ENCODE data around the gene CDH6. TPM values are rescaled to one million over a fixed set of nuclear protein-coding genes. Genes with fewer than 3 reads are reported as not detected.

The CDH6 gene
- total and polyA plus RNA-seq, 2 of the 4 experiments (the other 2 are of a cell fraction) = 72.2 to 232 TPM

- WGBS, 2 experiments (ENCODE audit: extremely low coverage in 2 of 2, insufficient read length in 1 of 2) = no CpG with 5 or more reads among the region's 6 CpGs
- no TSS peak for BruUV-seq (replicated peaks)
- in situ Hi-C loops (cut with MboI; ENCODE audit: low sequenced_read_pairs) = no loop called here
Observed at GRCh38 chr5:31208043-31208442, 14.6 kb downstream of the CDH6 start.

More at GRCh38 chr5:31208043-31208442, 14.6 kb downstream of the CDH6 start:
- Histone ChIP-seq H3K36me3 (ENCODE audit: control insufficient read depth, insufficient read depth, low read length) (no peaks in the 10 kb centered on the region), H3K79me1 (ENCODE audit: low read depth in 1 of 2, low read length in 2 of 2) (peaks cover 9 to 61% of the 10 kb centered on the region in 2 experiments; a peak in 3 of 4 replicates), H4K20me1 (ENCODE audit: insufficient read depth, low read length) (no peaks in the 10 kb centered on the region), H3K56ac (ENCODE audit: extremely low read depth, insufficient read depth, low read length) (no peak overlapping the region), H3K9ac (ENCODE audit: low read depth, low read length) (no peak overlapping the region), H3K9me1 (ENCODE audit: insufficient read depth, low read length) (peaks cover under 1% of the 10 kb centered on the region; the same call in 1 of the 2 replicates), H4K8ac (ENCODE audit: low read depth in 2 of 2, low read length in 2 of 2) (no peak overlapping the region), H3K18ac (ENCODE audit: low read depth, low read length) (no peak overlapping the region), H2BK20ac (ENCODE audit: low read depth, low read length) (no peak overlapping the region), H2AFZ (replicated peaks; ENCODE audit: low read length, poor library complexity) (no peak overlapping the region), H2AK5ac (ENCODE audit: low read depth, low read length) (no peak overlapping the region), H3K4me1 (ENCODE audit: control insufficient read depth, insufficient read depth, low read length) (no peaks in the 10 kb centered on the region), H2BK120ac (ENCODE audit: low read depth, low read length) (no peak overlapping the region), H3K4ac (ENCODE audit: low read depth, low read length) (no peak overlapping the region), H2BK5ac (ENCODE audit: low read depth, low read length, poor library complexity, severe bottlenecking) (no peak overlapping the region), H3K4me3 (ENCODE audit: insufficient read depth, low read depth, low read length) (no peak overlapping the region), H3K23ac (ENCODE audit: low read depth, low read length) (no peak overlapping the region), H3K4me2 (ENCODE audit: low read depth, low read length) (no peak overlapping the region), H4K5ac (ENCODE audit: low read depth, low read length) (no peak overlapping the region), H2BK15ac (ENCODE audit: low read depth, low read length) (no peak overlapping the region), H2AK9ac (replicated peaks; ENCODE audit: low read depth, low read length, poor library complexity) (no peak overlapping the region), H3K9me3 (ENCODE audit: control insufficient read depth, insufficient read depth, low read length) (no peaks in the 10 kb centered on the region), H3K27me3 (ENCODE audit: control insufficient read depth, insufficient read depth, low read length) (no peaks in the 10 kb centered on the region), H3K27ac (ENCODE audit: insufficient read depth, low read length) (no peak overlapping the region), H4K91ac (ENCODE audit: insufficient read depth, low read depth, low read length) (no peak overlapping the region), H3K14ac (replicated peaks; ENCODE audit: low read depth, low read length) (no peak overlapping the region)
- intact Hi-C loops (cut with micrococcal nuclease) (no loop called here), dilution Hi-C loops (cut with HindIII; ENCODE audit: low sequenced_read_pairs, unreplicated experiment) (no loop called here)
- TF ChIP-seq RCOR1 (IDR thresholded peaks at IDR 0.05; ENCODE audit: insufficient replicate concordance, low read length) (no peak), MAZ (IDR thresholded peaks at IDR 0.05; ENCODE audit: borderline replicate concordance, low read depth, low read length) (no peak), RAD21 (IDR thresholded peaks at IDR 0.05; ENCODE audit: low read length) (no peak), RFX5 (IDR thresholded peaks at IDR 0.05; ENCODE audit: low read depth, low read length) (no peak), MXI1 (IDR thresholded peaks at IDR 0.05; ENCODE audit: borderline replicate concordance, low read depth, low read length) (no peak), SMC3 (IDR thresholded peaks at IDR 0.05; ENCODE audit: low read depth, low read length) (no peak), BHLHE40 (IDR thresholded peaks at IDR 0.05; ENCODE audit: low read depth, low read length) (no peak), MAFK (IDR thresholded peaks at IDR 0.05; ENCODE audit: low read depth, low read length) (no peak), NFE2L2 (IDR thresholded peaks at IDR 0.05; ENCODE audit: low read depth, low read length) (no peak), ELK1 (IDR thresholded peaks at IDR 0.05; ENCODE audit: borderline replicate concordance, low read depth, low read length) (no peak), FOS (IDR thresholded peaks at IDR 0.05; ENCODE audit: low read depth, low read length) (no peak), POLR2A (IDR thresholded peaks at IDR 0.05; ENCODE audit: low read depth, low read length) (no peak), CHD1 (IDR thresholded peaks at IDR 0.05; ENCODE audit: low read depth, low read length) (no peak), CEBPB (IDR thresholded peaks at IDR 0.05; ENCODE audit: low read depth, low read length) (no peak)
- TF ChIP-seq, protein P1, sequence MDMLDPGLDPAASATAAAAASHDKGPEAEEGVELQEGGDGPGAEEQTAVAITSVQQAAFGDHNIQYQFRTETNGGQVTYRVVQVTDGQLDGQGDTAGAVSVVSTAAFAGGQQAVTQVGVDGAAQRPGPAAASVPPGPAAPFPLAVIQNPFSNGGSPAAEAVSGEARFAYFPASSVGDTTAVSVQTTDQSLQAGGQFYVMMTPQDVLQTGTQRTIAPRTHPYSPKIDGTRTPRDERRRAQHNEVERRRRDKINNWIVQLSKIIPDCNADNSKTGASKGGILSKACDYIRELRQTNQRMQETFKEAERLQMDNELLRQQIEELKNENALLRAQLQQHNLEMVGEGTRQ (IDR thresholded peaks at IDR 0.05; ENCODE audit: low read depth, low read length) = no peak
- TF ChIP-seq, protein P2, sequence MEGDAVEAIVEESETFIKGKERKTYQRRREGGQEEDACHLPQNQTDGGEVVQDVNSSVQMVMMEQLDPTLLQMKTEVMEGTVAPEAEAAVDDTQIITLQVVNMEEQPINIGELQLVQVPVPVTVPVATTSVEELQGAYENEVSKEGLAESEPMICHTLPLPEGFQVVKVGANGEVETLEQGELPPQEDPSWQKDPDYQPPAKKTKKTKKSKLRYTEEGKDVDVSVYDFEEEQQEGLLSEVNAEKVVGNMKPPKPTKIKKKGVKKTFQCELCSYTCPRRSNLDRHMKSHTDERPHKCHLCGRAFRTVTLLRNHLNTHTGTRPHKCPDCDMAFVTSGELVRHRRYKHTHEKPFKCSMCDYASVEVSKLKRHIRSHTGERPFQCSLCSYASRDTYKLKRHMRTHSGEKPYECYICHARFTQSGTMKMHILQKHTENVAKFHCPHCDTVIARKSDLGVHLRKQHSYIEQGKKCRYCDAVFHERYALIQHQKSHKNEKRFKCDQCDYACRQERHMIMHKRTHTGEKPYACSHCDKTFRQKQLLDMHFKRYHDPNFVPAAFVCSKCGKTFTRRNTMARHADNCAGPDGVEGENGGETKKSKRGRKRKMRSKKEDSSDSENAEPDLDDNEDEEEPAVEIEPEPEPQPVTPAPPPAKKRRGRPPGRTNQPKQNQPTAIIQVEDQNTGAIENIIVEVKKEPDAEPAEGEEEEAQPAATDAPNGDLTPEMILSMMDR (conservative IDR thresholded peaks at IDR 0.05; ENCODE audit: low read depth, low read length) = no peak
- ChIA-PET POLR2A (ENCODE audit: unreplicated experiment) (no interaction called here), CTCF (no interaction called here)
- DNase-seq = no peak
- ATAC-seq (ENCODE audit: low read depth) = no peak

All from IMR-90 (cell line).